HG03439 (cell line): ENCODE measurements around the gene C1orf116.
"Not testable (repeated sequence)": the region's sequence is repeated elsewhere in the genome, so short reads cannot be mapped to it uniquely, and the experiment has no call there.

Experiments
- ATAC-seq: cut with Tn5 transposase; IDR thresholded peaks from one replicate; pipeline ENCODE4 v1.9.1; 2021; ENCODE audit warnings: mild to moderate bottlenecking, moderate library complexity; ENCODE audit not compliant: unreplicated experiment

C1orf116 gene

GRCh38 chr1:207059881-207060280 is 27.3 kb upstream of the C1orf116 start:
- ATAC-seq: no peak

- no peak for ATAC-seq
Observed at GRCh38 chr1:207058878-207059867, 26.6 kb upstream of the C1orf116 start.

- ATAC-seq: no peak
Observed at GRCh38 chr1:207058252-207058651, 25.7 kb upstream of the C1orf116 start.

DNA sequence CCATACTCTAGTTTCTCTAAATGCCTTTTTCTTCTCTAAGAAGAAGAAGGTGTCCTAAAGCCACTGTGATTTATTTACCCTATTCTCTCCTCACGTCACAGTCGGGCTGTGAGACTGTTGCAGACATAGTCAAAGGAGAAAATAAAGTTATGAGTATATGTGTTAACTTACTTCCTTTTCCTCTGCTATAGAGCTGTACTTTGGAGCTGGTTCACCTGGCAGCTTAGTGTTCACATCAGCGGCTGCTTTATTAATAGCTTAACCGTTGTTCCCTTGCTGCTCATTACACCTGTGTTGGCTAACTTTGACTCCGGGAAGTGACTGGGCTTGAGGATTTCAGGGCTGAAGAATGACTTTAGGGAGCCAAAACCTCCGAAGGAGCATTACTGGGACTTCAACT is 24.1 kb upstream of the C1orf116 start:
- no peak for ATAC-seq

- no peak for ATAC-seq
Observed at GRCh38 chr1:207055386-207056001, 22.9 kb upstream of the C1orf116 start.

DNA sequence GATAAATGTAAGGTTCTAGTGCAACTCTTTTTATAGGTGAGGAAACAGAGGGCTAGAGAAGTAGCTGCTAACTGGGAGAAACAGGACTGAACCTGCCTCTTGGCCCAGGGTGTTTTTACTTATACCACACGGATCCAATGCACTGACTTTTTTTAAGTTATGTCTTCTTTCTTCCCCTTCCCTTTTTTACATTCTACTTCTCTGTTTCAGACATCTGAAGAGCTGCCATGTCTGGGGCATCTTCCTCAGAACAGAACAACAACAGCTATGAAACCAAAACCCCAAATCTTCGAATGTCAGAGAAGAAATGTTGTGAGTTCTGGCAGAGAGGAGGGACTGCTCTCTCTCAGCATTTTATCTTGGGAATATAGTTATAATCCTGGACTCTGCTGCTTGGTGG is 21.9 kb upstream of the C1orf116 start:
- no peak for ATAC-seq

- ATAC-seq: peak; percentile 79
Observed at GRCh38 chr1:207052911-207053769, 20.6 kb upstream of the C1orf116 start, which contains the start of gene PFKFB2. Gene PFKFB2, plus strand, starts transcription at chr1:207053275. Its CDS starts 1,443 bp downstream, at chr1:207054718.

- no peak for ATAC-seq
Observed at GRCh38 chr1:207051191-207051943, 18.8 kb upstream of the C1orf116 start, which contains the start of gene YOD1. Gene YOD1, minus strand, starts transcription at chr1:207051208. Its CDS starts 178 bp downstream, at chr1:207051030.

DNA sequence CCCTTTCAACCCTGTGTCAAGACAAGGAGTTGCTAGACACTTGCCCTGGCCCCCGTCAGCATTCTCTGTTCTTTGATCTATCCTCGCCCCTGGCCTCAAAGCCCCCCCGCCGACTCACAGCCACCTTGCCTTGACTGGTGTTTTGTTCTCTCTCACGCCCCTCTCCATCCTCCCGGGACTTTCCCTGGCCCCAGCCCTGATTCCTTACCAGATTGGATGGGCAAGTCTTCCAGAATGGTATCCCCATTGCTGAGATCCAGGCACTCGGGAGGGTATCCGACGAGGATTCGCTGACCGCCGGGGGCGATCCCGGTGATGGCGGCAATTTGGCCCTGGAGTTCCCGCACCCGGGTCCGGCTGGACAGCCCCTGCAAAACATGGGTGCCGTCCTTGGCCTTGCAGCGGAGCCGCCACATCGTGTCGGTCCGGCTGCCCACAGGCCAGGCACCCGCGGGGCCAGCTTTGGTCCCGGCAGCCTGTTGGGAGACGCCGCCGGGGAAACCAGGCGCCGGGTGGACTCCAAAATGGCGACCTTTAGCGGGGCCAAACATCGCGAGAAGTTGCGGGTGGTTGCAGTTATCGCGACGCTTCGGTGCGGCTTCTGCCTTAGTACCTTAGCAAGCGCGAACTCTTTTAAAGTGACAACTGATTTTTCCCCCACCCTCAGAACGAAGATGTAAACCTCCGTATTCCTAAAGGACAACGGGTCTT is 18.1 kb upstream of the C1orf116 start:
- peak; percentile 52 for ATAC-seq

- no peak for ATAC-seq
Observed at GRCh38 chr1:207049974-207050391, 17.4 kb upstream of the C1orf116 start.

DNA sequence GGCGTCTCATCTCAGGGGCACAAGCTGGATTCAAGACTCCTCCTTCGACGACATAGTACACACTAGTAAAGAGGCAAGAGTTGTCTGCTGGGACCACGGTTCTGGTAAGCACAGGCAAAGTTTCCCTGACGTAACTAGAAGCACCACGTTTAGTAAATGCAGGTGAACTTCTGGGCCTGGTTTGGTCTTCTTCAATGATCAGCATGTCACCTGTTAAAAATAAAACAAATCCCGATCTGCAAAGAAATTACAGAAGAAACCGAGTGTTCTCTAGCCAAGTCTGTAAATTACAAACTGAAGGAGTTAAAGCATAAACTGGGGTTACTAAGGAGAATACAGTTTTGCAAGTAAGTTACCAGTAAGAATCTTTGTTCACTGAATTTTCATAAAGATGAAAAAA is 17.0 kb upstream of the C1orf116 start:
- ATAC-seq: no peak

- no peak for ATAC-seq
Observed at GRCh38 chr1:207049054-207049453, 16.5 kb upstream of the C1orf116 start.

- ATAC-seq: no peak
Observed at GRCh38 chr1:207048041-207048440, 15.5 kb upstream of the C1orf116 start.

DNA sequence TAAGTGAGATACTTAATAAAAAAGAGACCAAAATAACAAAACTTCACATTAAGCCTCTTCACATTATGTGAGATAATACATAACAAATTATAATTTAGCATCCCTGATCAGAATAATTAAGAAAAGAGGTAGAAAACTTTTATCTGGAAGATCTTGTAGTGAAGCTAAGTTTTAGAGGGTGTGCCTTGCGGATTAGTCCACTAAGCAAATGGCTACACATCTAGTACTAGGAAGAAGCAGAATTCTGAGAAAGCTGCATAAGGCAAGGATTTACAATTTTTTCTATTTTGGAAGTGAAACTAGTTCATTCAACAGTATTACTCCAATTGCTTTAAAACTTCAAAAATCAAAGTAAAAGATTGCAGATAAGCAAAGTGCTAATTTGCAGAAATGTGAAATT is 14.9 kb upstream of the C1orf116 start:
- no peak for ATAC-seq

GRCh38 chr1:207045453-207045852 is 12.9 kb upstream of the C1orf116 start:
- ATAC-seq: no peak

DNA sequence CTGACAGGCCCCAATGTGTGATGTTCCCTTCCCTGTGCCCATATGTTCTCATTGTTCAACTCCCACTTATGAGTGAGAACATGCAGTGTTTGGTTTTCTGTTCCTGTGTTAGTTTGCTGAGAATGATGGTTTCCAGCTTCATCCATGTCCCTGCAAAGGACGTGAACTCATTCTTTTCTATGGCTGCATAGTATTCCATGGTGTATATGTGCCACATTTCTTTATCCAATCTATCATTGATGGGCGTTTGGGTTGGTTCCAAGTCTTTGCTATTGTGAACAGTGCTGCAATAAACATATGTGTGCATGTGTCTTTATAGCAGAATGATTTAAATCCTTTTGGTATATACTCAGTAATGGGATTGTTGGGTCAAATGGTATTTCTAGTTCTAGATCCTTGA is 8.8 kb upstream of the C1orf116 start:
- not testable (repeated sequence) for ATAC-seq

GRCh38 chr1:207040181-207040533 is 7.6 kb upstream of the C1orf116 start:
- ATAC-seq: no peak

GRCh38 chr1:207039380-207040180 is 7.0 kb upstream of the C1orf116 start:
- ATAC-seq: no peak

- ATAC-seq: no peak
Observed at GRCh38 chr1:207036865-207037264, 4.3 kb upstream of the C1orf116 start.
